Astrocyte of the cerebellum (primary cell): ENCODE results near the gene ACTN1.
"Not testable (repeated sequence)": the region's sequence is repeated elsewhere in the genome, so short reads cannot be mapped to it uniquely, and the experiment has no call there.

ENCODE experiments used
- DNase-seq: peaks from one replicate; pipeline ENCODE4 v3.0.0-alpha.2; 2011; ENCODE audit warnings: low read depth
- H3K4me3 ChIP-seq: 2 replicates; pipeline ENCODE4 v1.5.1; 2011; ENCODE audit warnings: mild to moderate bottlenecking, low read depth, low read length, moderate library complexity
- CTCF ChIP-seq: IDR thresholded peaks from 2 replicates; pipeline ENCODE4 v1.5.1; 2012; ENCODE audit warnings: low read length, low read depth, moderate library complexity, mild to moderate bottlenecking; ENCODE audit errors: missing control alignments
- in situ Hi-C: cut with HindIII; loops from 2 replicates; pipeline ENCODE4 v1.10.0; 2017; ENCODE audit warnings: low sequenced_read_pairs

Gene ACTN1

GRCh38 chr14:68862954-68863594, 116.0 kb downstream of the ACTN1 start:
- TF ChIP-seq CTCF: peak; percentile 81

GRCh38 chr14:68860771-68861170, 118.3 kb downstream of the ACTN1 start:
- in situ Hi-C loops: no loop called here
- H3K4me3 ChIP-seq: no peak overlapping the region
- DNase-seq: no peak
- TF ChIP-seq CTCF: no peak

More at GRCh38 chr14:68862954-68863594, 116.0 kb downstream of the ACTN1 start:
- DNase-seq: peak; percentile 77
- in situ Hi-C loops: no loop called here
- no peak overlapping the region for H3K4me3 ChIP-seq

GRCh38 chr14:68857516-68858070, 121.5 kb downstream of the ACTN1 start:
- no peak overlapping the region for H3K4me3 ChIP-seq
- no peak for TF ChIP-seq CTCF
- no peak for DNase-seq
- in situ Hi-C loops: no loop called here

- DNase-seq: no peak
- in situ Hi-C loops: no loop called here
- no peak for TF ChIP-seq CTCF
- no peak overlapping the region for H3K4me3 ChIP-seq
Measured at GRCh38 chr14:68856572-68856971, 122.5 kb downstream of the ACTN1 start.

- no peak overlapping the region for H3K4me3 ChIP-seq
- in situ Hi-C loops: no loop called here
- DNase-seq: no peak
- no peak for TF ChIP-seq CTCF
Measured at GRCh38 chr14:68854421-68854820, 124.7 kb downstream of the ACTN1 start.

GRCh38 chr14:68853749-68854148, 125.4 kb downstream of the ACTN1 start:
- no peak for TF ChIP-seq CTCF
- H3K4me3 ChIP-seq: no peak overlapping the region
- in situ Hi-C loops: no loop called here
- DNase-seq: no peak

GRCh38 chr14:68852493-68852892, 126.6 kb downstream of the ACTN1 start:
- H3K4me3 ChIP-seq, DNase-seq, in situ Hi-C loops: not testable (repeated sequence)
